SK-N-SH treated with all-trans-retinoic acid at 6 μM for 48 hours (cell line): ENCODE measurements around the gene NUDT4.

Experiments used
- ATAC-seq: fragments of 200-7000 bp; cut with Tn5 transposase; 3 replicates; pipeline ENCODE4 v1.9.1; 2020; ENCODE audit warnings: mild to moderate bottlenecking, moderate library complexity
- BACH2 ChIP-seq: fragments of 250-450 bp; sonication (Bioruptor Pico); IDR thresholded peaks from 2 replicates; pipeline ENCODE4 v1.9.0; 2021; ENCODE audit warnings: mild to moderate bottlenecking, borderline replicate concordance
- CSDC2 ChIP-seq: fragments of 250-450 bp; sonication (Bioruptor Pico); IDR thresholded peaks from 2 replicates; pipeline ENCODE4 v1.5.0; 2020; ENCODE audit warnings: mild to moderate bottlenecking, moderate library complexity
- ESRRG ChIP-seq: fragments of 250-450 bp; sonication (Bioruptor Pico); IDR thresholded peaks from 2 replicates; pipeline ENCODE4 v1.6.1; 2021; ENCODE audit warnings: mild to moderate bottlenecking
- GLIS3 ChIP-seq: fragments of 250-450 bp; sonication (Bioruptor Pico); IDR thresholded peaks from 2 replicates; pipeline ENCODE4 v1.5.0; 2020; ENCODE audit warnings: mild to moderate bottlenecking, moderate library complexity
- ISL1 ChIP-seq: fragments of 250-450 bp; sonication (Bioruptor Pico); IDR thresholded peaks from 2 replicates; pipeline ENCODE4 v2.1.2; 2022; ENCODE audit warnings: mild to moderate bottlenecking, moderate library complexity
- OSR1 ChIP-seq: fragments of 250-450 bp; sonication (Bioruptor Pico); IDR thresholded peaks from 2 replicates; pipeline ENCODE4 v1.8.0; 2022; ENCODE audit warnings: moderate library complexity, mild to moderate bottlenecking, inconsistent platforms
- PATZ1 ChIP-seq: fragments of 250-450 bp; sonication (Bioruptor Pico); IDR thresholded peaks from 2 replicates; pipeline ENCODE4 v1.8.0; 2020; ENCODE audit warnings: mild to moderate bottlenecking, moderate library complexity, borderline replicate concordance
- PPARA ChIP-seq: fragments of 250-450 bp; sonication (Bioruptor Pico); IDR thresholded peaks from 2 replicates; pipeline ENCODE4 v1.5.0; 2020; ENCODE audit warnings: mild to moderate bottlenecking, borderline replicate concordance
- RARB ChIP-seq: fragments of 250-450 bp; sonication (Bioruptor Pico); IDR thresholded peaks from 2 replicates; pipeline ENCODE4 v1.8.0; 2021; ENCODE audit warnings: mild to moderate bottlenecking, moderate library complexity
- TCF4 ChIP-seq: fragments of 250-450 bp; sonication (Bioruptor Pico); IDR thresholded peaks from 2 replicates; pipeline ENCODE4 v1.8.0; 2021; ENCODE audit warnings: mild to moderate bottlenecking, moderate library complexity, borderline replicate concordance
- TOX ChIP-seq: fragments of 250-450 bp; sonication (Bioruptor Pico); IDR thresholded peaks from 2 replicates; pipeline ENCODE4 v1.8.0; 2021; ENCODE audit warnings: mild to moderate bottlenecking, moderate library complexity, borderline replicate concordance
- TSHZ2 ChIP-seq: fragments of 250-450 bp; sonication (Bioruptor Pico); IDR thresholded peaks from 2 replicates; pipeline ENCODE4 v1.5.0; 2020; ENCODE audit warnings: mild to moderate bottlenecking, moderate library complexity
- ZC3H10 ChIP-seq: fragments of 250-450 bp; sonication (Bioruptor Pico); IDR thresholded peaks from 2 replicates; pipeline ENCODE4 v1.5.1; 2021; ENCODE audit warnings: mild to moderate bottlenecking, moderate library complexity
- ZFP30 ChIP-seq: fragments of 450-650 bp; formaldehyde crosslinking; IDR thresholded peaks from 2 replicates; pipeline ENCODE4 v1.5.0; 2022; ENCODE audit warnings: mild to moderate bottlenecking, moderate library complexity
- ZNF565 ChIP-seq: fragments of 450-650 bp; formaldehyde crosslinking; conservative IDR thresholded peaks from 2 replicates; pipeline ENCODE4 v1.5.0; 2020; ENCODE audit warnings: low read depth, mild to moderate bottlenecking, moderate library complexity
- ZNF8 ChIP-seq: fragments of 450-650 bp; formaldehyde crosslinking; IDR thresholded peaks from 2 replicates; pipeline ENCODE4 v1.5.0; 2020; ENCODE audit warnings: mild to moderate bottlenecking, moderate library complexity
- TF ChIP-seq, protein P1 (sequence below): fragments of 250-450 bp; sonication (Bioruptor Pico); IDR thresholded peaks from 2 replicates; pipeline ENCODE4 v1.5.1; 2020; ENCODE audit warnings: low read depth, mild to moderate bottlenecking, moderate library complexity
- TF ChIP-seq, protein P2 (sequence below): fragments of 250-450 bp; sonication (Bioruptor Pico); IDR thresholded peaks from 2 replicates; pipeline ENCODE4 v1.8.0; 2021; ENCODE audit warnings: low read depth, mild to moderate bottlenecking, moderate library complexity, borderline replicate concordance
- TF ChIP-seq, protein P3 (sequence below): fragments of 250-450 bp; sonication (Bioruptor Pico); IDR thresholded peaks from 2 replicates; pipeline ENCODE4 v1.5.1; 2021; ENCODE audit warnings: mild to moderate bottlenecking, moderate library complexity

NUDT4 gene

DNA sequence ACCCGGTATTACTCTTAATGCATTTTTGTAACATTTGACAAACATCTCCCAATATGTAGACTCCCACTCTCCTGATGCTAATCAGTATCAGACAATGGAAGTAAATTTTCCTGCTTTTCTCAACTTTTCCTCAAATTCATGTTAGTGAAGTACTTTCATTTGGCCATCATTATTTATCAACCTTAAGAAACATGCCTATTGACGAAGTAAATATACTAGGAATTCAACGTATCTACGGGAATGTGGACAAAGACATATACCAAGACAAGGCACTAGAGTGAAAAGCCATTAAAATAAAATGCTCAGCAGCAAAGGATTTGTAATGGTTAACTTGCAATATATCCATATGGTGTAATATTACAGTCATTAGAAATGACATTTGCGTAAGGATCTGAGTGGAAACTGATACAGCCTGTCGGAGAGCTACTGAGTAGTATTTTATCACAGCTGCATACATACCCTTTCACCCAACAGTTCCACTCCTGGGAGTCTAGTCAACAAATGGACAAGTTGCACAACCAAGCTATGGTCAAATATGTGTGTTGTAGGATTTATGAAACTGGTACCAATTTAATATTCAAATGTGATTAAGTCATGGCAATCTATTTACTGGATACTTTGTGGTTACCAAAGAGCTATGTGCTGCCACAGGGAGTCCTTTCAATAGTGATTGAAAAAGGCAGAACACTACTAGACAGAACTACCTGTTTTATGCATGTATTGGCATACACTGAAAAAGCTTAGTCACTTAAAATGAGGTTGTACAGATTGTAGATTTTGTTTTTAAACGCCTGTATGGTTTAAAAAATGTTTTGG, 26.5 kb downstream of the NUDT4 start:
- no peak for ATAC-seq
- TF ChIP-seq ZNF565 (CRISPR knock-in tag) = no peak
- no peak; the same call in none of the 2 replicates for TF ChIP-seq TOX (CRISPR knock-in tag)
- TF ChIP-seq RARB (CRISPR knock-in tag) = 0 out of 2 replicates have a peak, but pooled peaks have one; percentile 9
- peak; percentile 14; the same call in 1 of the 2 replicates for TF ChIP-seq PATZ1 (CRISPR knock-in tag)
- TF ChIP-seq ISL1 (CRISPR knock-in tag) = peak; percentile 43; the same call in 1 of the 2 replicates
- TF ChIP-seq ZC3H10 (CRISPR knock-in tag) = peak; percentile 71; the same call in 1 of the 2 replicates

- ATAC-seq = no peak
- TF ChIP-seq PATZ1 (CRISPR knock-in tag) (peak; percentile 13; the same call in 1 of the 2 replicates), ESRRG (CRISPR knock-in tag) (no peak), TOX (CRISPR knock-in tag) (0 out of 2 replicates have a peak, but pooled peaks have one; percentile 5)
These were observed 27.5 kb downstream of the NUDT4 start for GRCh38 chr12:93404961-93405849.

- peak; percentile 10 for ATAC-seq
- TF ChIP-seq CSDC2 (CRISPR knock-in tag) (no peak), BACH2 (CRISPR knock-in tag) (no peak), OSR1 (CRISPR knock-in tag) (no peak), RARB (CRISPR knock-in tag) (peak; percentile 48; the same call in 1 of the 2 replicates), PPARA (CRISPR knock-in tag) (no peak), TSHZ2 (CRISPR knock-in tag) (no peak), PATZ1 (CRISPR knock-in tag) (no peak), TCF4 (CRISPR knock-in tag) (no peak), ZNF8 (CRISPR knock-in tag) (no peak), ZFP30 (no peak), ZNF565 (CRISPR knock-in tag) (no peak), GLIS3 (CRISPR knock-in tag) (peak; percentile 68; the same call in 1 of the 2 replicates), ZC3H10 (CRISPR knock-in tag) (no peak), ESRRG (CRISPR knock-in tag) (no peak)
- TF ChIP-seq, protein P1, sequence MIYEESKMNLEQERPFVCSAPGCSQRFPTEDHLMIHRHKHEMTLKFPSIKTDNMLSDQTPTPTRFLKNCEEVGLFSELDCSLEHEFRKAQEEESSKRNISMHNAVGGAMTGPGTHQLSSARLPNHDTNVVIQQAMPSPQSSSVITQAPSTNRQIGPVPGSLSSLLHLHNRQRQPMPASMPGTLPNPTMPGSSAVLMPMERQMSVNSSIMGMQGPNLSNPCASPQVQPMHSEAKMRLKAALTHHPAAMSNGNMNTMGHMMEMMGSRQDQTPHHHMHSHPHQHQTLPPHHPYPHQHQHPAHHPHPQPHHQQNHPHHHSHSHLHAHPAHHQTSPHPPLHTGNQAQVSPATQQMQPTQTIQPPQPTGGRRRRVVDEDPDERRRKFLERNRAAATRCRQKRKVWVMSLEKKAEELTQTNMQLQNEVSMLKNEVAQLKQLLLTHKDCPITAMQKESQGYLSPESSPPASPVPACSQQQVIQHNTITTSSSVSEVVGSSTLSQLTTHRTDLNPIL (CRISPR knock-in tag) = no peak
- TF ChIP-seq, protein P2, sequence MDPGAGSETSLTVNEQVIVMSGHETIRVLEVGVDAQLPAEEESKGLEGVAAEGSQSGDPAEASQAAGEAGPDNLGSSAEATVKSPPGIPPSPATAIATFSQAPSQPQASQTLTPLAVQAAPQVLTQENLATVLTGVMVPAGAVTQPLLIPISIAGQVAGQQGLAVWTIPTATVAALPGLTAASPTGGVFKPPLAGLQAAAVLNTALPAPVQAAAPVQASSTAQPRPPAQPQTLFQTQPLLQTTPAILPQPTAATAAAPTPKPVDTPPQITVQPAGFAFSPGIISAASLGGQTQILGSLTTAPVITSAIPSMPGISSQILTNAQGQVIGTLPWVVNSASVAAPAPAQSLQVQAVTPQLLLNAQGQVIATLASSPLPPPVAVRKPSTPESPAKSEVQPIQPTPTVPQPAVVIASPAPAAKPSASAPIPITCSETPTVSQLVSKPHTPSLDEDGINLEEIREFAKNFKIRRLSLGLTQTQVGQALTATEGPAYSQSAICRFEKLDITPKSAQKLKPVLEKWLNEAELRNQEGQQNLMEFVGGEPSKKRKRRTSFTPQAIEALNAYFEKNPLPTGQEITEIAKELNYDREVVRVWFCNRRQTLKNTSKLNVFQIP (CRISPR knock-in tag) = no peak
- TF ChIP-seq, protein P3, sequence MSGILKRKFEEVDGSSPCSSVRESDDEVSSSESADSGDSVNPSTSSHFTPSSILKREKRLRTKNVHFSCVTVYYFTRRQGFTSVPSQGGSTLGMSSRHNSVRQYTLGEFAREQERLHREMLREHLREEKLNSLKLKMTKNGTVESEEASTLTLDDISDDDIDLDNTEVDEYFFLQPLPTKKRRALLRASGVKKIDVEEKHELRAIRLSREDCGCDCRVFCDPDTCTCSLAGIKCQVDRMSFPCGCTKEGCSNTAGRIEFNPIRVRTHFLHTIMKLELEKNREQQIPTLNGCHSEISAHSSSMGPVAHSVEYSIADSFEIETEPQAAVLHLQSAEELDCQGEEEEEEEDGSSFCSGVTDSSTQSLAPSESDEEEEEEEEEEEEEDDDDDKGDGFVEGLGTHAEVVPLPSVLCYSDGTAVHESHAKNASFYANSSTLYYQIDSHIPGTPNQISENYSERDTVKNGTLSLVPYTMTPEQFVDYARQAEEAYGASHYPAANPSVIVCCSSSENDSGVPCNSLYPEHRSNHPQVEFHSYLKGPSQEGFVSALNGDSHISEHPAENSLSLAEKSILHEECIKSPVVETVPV (CRISPR knock-in tag) = 0 out of 2 replicates have a peak, but pooled peaks have one; percentile 10
These were observed 29.6 kb downstream of the NUDT4 start for GRCh38 chr12:93407054-93407962.
